B cell (primary cell): ENCODE measurements around the gene COL5A1. TPM values are rescaled to one million over a fixed set of nuclear protein-coding genes. Genes with fewer than 3 reads are reported as not detected.

Experiments used
- ATAC-seq: fragments of 200-7000 bp; cut with Tn5 transposase; one replicate; pipeline ENCODE4 v1.10.0; 2021; ENCODE audit warnings: low read depth, mild to moderate bottlenecking, moderate number of reproducible peaks, moderate library complexity
- CTCF ChIA-PET: fragments of 350-600 bp; sonication (Branson Sonifier 250); formaldehyde crosslinking; loops from one replicate; lab custom pipeline; 2021; ENCODE audit warnings: antibody characterized with exemption, inconsistent platforms; lab: Charles Lee
- POLR2A ChIA-PET: fragments of 350-600 bp; sonication (Branson Sonifier 250); formaldehyde crosslinking; loops from one replicate; lab custom pipeline; 2021; ENCODE audit warnings: antibody characterized with exemption; lab: Charles Lee
- DNase-seq: peaks from one replicate; pipeline ENCODE4 v3.0.0; 2013
- H2AFZ ChIP-seq: 2 replicates; pipeline ENCODE4 v1.6.1; 2012; ENCODE audit warnings: mild to moderate bottlenecking, low read depth, low read length; ENCODE audit not compliant: insufficient read depth, poor library complexity, severe bottlenecking
- H3K27ac ChIP-seq, 2 donors: 1 replicate in 1 of 2; 2 replicates in 1 of 2; pipeline ENCODE4 v1.5.1; 2012 to 2013; ENCODE audit warnings: low read length in 2 of 2, mild to moderate bottlenecking in 2 of 2, moderate library complexity in 1 of 2
- H3K27me3 ChIP-seq, 4 experiments: fragments of 200-600 bp in 1 of 4; sonication (generic) in 1 of 4; replicated peaks in 1 of 4; 1 replicate in 2 of 4; 2 replicates in 2 of 4; pipeline versions ENCODE4 v1.6.1 to v1.7.0; 2013 to 2016; ENCODE audit warnings: low read length in 3 of 4, mild to moderate bottlenecking in 2 of 4, mixed read lengths in 1 of 4, moderate library complexity in 1 of 4; ENCODE audit not compliant: insufficient read depth in 4 of 4, control insufficient read depth in 3 of 4; ENCODE audit errors: control extremely low read depth in 1 of 4
- H3K36me3 ChIP-seq, 2 experiments: replicated peaks in 1 of 2; 1 replicate in 1 of 2; 2 replicates in 1 of 2; pipeline versions ENCODE4 v1.6.1 to v1.7.1; 2013; ENCODE audit warnings: low read length in 1 of 2; ENCODE audit not compliant: insufficient read depth in 2 of 2, control insufficient read depth in 1 of 2; ENCODE audit errors: control extremely low read depth in 1 of 2, extremely low read depth in 1 of 2
- H3K4me1 ChIP-seq, 2 donors: fragments of 200-600 bp in 1 of 2; sonication (generic) in 1 of 2; 1 replicate in 1 of 2; 2 replicates in 1 of 2; pipeline versions ENCODE4 v1.5.1 to v1.6.1; 2013 to 2017; ENCODE audit warnings: low read length in 2 of 2; ENCODE audit not compliant: control insufficient read depth in 2 of 2, insufficient read depth in 2 of 2
- H3K4me2 ChIP-seq: replicated peaks from 2 replicates; pipeline ENCODE3; 2012; ENCODE audit warnings: mild to moderate bottlenecking, low read depth, low read length; ENCODE audit not compliant: poor library complexity, severe bottlenecking
- H3K4me3 ChIP-seq, 5 experiments: fragments of 200-600 bp in 1 of 5; sonication (generic) in 1 of 5; 1 replicate in 3 of 5; 2 replicates in 2 of 5; pipeline versions ENCODE4 v1.5.1 to v1.7.0; 2011 to 2016; ENCODE audit warnings: low read length in 4 of 5, mild to moderate bottlenecking in 4 of 5, low read depth in 2 of 5, control low read depth in 1 of 5, moderate library complexity in 1 of 5; ENCODE audit not compliant: insufficient read depth in 1 of 5; ENCODE audit errors: control extremely low read depth in 1 of 5, extremely low read depth in 1 of 5
- H3K79me2 ChIP-seq: fragments of 200-600 bp; sonication (generic); one replicate; pipeline ENCODE4 v1.6.0; 2016; ENCODE audit warnings: low read length; ENCODE audit not compliant: control insufficient read depth, insufficient read depth
- H3K9ac ChIP-seq: fragments of 200-600 bp; sonication (generic); 2 replicates; pipeline ENCODE4 v1.6.1; 2017; ENCODE audit warnings: mild to moderate bottlenecking, low read length, moderate library complexity
- H3K9me3 ChIP-seq, 3 donors: one replicate each; pipeline versions ENCODE4 v1.6.1 to v1.7.1; 2013; ENCODE audit warnings: low read length in 2 of 3; ENCODE audit not compliant: control insufficient read depth in 2 of 3, insufficient read depth in 1 of 3; ENCODE audit errors: control extremely low read depth in 1 of 3
- H4K20me1 ChIP-seq: 2 replicates; pipeline ENCODE4 v1.6.0; 2012; ENCODE audit warnings: mild to moderate bottlenecking, low read length; ENCODE audit not compliant: insufficient read depth, control insufficient read depth, poor library complexity, severe bottlenecking
- H3K27ac Mint-ChIP-seq: one replicate; pipeline ENCODE4 v1.8.0; 2021; ENCODE audit warnings: mixed read lengths
- H3K27me3 Mint-ChIP-seq: one replicate; pipeline ENCODE4 v1.8.0; 2021; ENCODE audit warnings: mixed read lengths
- H3K4me1 Mint-ChIP-seq: one replicate; pipeline ENCODE4 v1.8.0; 2021; ENCODE audit warnings: mixed read lengths
- H3K4me3 Mint-ChIP-seq: one replicate; pipeline ENCODE4 v1.8.0; 2021; ENCODE audit warnings: mixed read lengths
- H3K9me3 Mint-ChIP-seq: one replicate; pipeline ENCODE4 v1.8.0; 2022; ENCODE audit warnings: mixed read lengths; ENCODE audit not compliant: insufficient read depth
- CTCF ChIP-seq: fragments of 200-600 bp; IDR thresholded peaks from one replicate; pipeline ENCODE4 v1.8.0; 2022; ENCODE audit warnings: antibody characterized with exemption, mild to moderate bottlenecking
- EZH2 ChIP-seq: IDR thresholded peaks from 2 replicates; pipeline ENCODE4 v1.6.1; 2012; ENCODE audit warnings: borderline replicate concordance, low read depth, mild to moderate bottlenecking, moderate library complexity, low read length; ENCODE audit not compliant: insufficient read depth, poor library complexity, severe bottlenecking
- WGBS: methylation state at CpG from one replicate; pipeline ENCODE4 v1.1.5; 2013; ENCODE audit warnings: missing lambda C conversion rate; ENCODE audit not compliant: insufficient coverage; 5-methylcytosine and 5-hydroxymethylcytosine counted together
- intact Hi-C: fragments of 100-400 bp; cut with micrococcal nuclease; formaldehyde crosslinking; loops from one replicate; pipeline ENCODE4 v1.10.0; 2022
- polyA plus RNA-seq: library from polyadenylated mRNA; depleted of rRNA; stranded (reverse); fragments of >200 nt; gene quantifications from 2 replicates; pipeline ENCODE4 v1.2.3, GENCODE V29; 2012
- total RNA-seq, 2 donors: library from RNA; stranded (reverse); fragments of 120-200 nt in 1 of 2; gene quantifications; 1 replicate in 1 of 2; 2 replicates in 1 of 2; pipeline versions ENCODE4 v1.2.3 to v1.2.4, GENCODE V29; 2013 to 2022

The COL5A1 gene
- total and polyA plus RNA-seq, 2 donors (not counting 1 experiment from before 2014, with no cell fraction given), result 0.06 TPM; not detected in 1

- H3K4me1 ChIP-seq, result no peaks in the 10 kb centered on the region
- intact Hi-C loops, result no loop called here
- no peaks in the 10 kb centered on the region for H3K27me3 Mint-ChIP-seq
- DNase-seq (no peak), ATAC-seq (no peak)
- TF ChIP-seq CTCF (no peak), EZH2 (no peak)
- ChIA-PET POLR2A (no interaction called here), CTCF (no interaction called here)
- H3K4me2 ChIP-seq, result no peak overlapping the region
- peaks cover 2% of the 10 kb centered on the region for H3K9me3 Mint-ChIP-seq
- H3K4me3 Mint-ChIP-seq, result no peak overlapping the region
- no peak overlapping the region for H3K9ac ChIP-seq
- H3K36me3 ChIP-seq, result no peaks in the 10 kb centered on the region
- peaks cover 0 to 15% (median 0%) of the 10 kb centered on the region in 3 donors for H3K9me3 ChIP-seq
- no peaks in the 10 kb centered on the region for H3K4me1 Mint-ChIP-seq
- H3K27ac ChIP-seq, result no peak overlapping the region
- 94% methylated on average over 11 of the region's 12 CpGs for WGBS
- H3K27ac Mint-ChIP-seq, result no peak overlapping the region
- no peaks in the 10 kb centered on the region for H4K20me1 ChIP-seq
- no peak overlapping the region for H2AFZ ChIP-seq
- no peaks in the 10 kb centered on the region for H3K79me2 ChIP-seq
- H3K27me3 ChIP-seq, result no peaks in the 10 kb centered on the region
- no peak overlapping the region for H3K4me3 ChIP-seq
Observed at GRCh38 chr9:134710901-134711300, 69.3 kb downstream of the COL5A1 start.

- H3K9ac ChIP-seq, result no peak overlapping the region
- intact Hi-C loops, result no loop called here
- ATAC-seq (no peak), DNase-seq (no peak)
- ChIA-PET CTCF (no interaction called here), POLR2A (no interaction called here)
- Mint-ChIP-seq H3K4me1 (no peaks in the 10 kb centered on the region), H3K27me3 (no peaks in the 10 kb centered on the region), H3K27ac (no peak overlapping the region), H3K4me3 (no peak overlapping the region), H3K9me3 (peaks cover 2% of the 10 kb centered on the region)
- no peak overlapping the region for H3K4me3 ChIP-seq
- peaks cover 0 to 15% (median 0%) of the 10 kb centered on the region in 3 donors for H3K9me3 ChIP-seq
- no peaks in the 10 kb centered on the region for H4K20me1 ChIP-seq
- no peaks in the 10 kb centered on the region for H3K79me2 ChIP-seq
- no peaks in the 10 kb centered on the region for H3K36me3 ChIP-seq
- TF ChIP-seq CTCF (no peak), EZH2 (no peak)
- H3K4me2 ChIP-seq, result no peak overlapping the region
- no peak overlapping the region for H2AFZ ChIP-seq
- no peaks in the 10 kb centered on the region for H3K27me3 ChIP-seq
- H3K27ac ChIP-seq, result peak overlapping the region in 1 of 2 donors; percentile 64
- WGBS, result 17% methylated on average over 1 of the region's 2 CpGs
- H3K4me1 ChIP-seq, result no peaks in the 10 kb centered on the region
Observed at GRCh38 chr9:134712243-134712642, 70.6 kb downstream of the COL5A1 start.
